Bronchial epithelial cell (primary cell): ENCODE measurements around the gene AKR1B1. TPM values are rescaled to one million over a fixed set of nuclear protein-coding genes. Genes with fewer than 3 reads are reported as not detected.

Experiments
- DNase-seq: peaks from one replicate; pipeline ENCODE4 v3.0.0-alpha.2; 2010; ENCODE audit warnings: low read depth
- FAIRE-seq: peaks from 2 replicates; lab custom pipeline; 2011; peaks lifted over from hg19 to GRCh38; lab: Jason Lieb, UNC
- H3K27me3 ChIP-seq: 2 replicates; pipeline ENCODE4 v1.5.1; 2011; ENCODE audit warnings: low read length; ENCODE audit not compliant: control insufficient read depth, insufficient read depth
- H3K36me3 ChIP-seq: 2 replicates; pipeline ENCODE4 v1.5.1; 2011; ENCODE audit warnings: low read length; ENCODE audit not compliant: control insufficient read depth, insufficient read depth
- H3K4me3 ChIP-seq: 2 replicates; pipeline ENCODE4 v1.5.1; 2011; ENCODE audit warnings: mild to moderate bottlenecking, low read depth, low read length, control low read depth
- total RNA-seq: library from RNA; depleted of rRNA; stranded (reverse); fragments of >200 nt; gene quantifications from 2 replicates; pipeline ENCODE4 v1.2.1, GENCODE V29; 2014
- TF ChIP-seq, protein P1 (sequence below): IDR thresholded peaks from 2 replicates; pipeline ENCODE4 v1.5.1; 2011; ENCODE audit warnings: mild to moderate bottlenecking, moderate library complexity, low read length, control low read depth, inconsistent platforms; ENCODE audit not compliant: insufficient read depth, severe bottlenecking

The AKR1B1 gene
- total RNA-seq, 1 donor from 2014 or later = 77.1 TPM

DNA sequence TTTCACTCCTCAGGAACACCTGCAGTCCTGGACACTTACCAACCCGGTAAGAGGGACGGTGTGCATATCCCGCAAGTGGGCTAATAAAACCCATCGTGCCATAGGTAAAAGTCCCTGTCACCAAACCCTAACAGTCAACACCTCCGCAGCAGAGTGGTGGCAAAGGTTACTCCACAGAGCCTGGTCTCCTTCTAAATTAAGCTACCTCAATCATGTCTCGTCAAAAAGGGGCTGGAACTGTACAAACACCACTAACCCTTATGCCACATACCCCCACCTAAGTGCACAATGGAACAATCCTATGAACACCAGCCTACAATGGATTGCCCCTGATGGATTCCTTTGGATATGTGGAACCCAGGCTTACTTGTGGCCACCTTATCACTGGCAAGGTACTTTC, 9.6 kb upstream of the AKR1B1 start:
- DNase-seq (no peak), FAIRE-seq (no peak)
- Histone ChIP-seq H3K4me3 (no peak overlapping the region), H3K36me3 (no peaks in the 10 kb centered on the region), H3K27me3 (no peaks in the 10 kb centered on the region)
- TF ChIP-seq, protein P1, sequence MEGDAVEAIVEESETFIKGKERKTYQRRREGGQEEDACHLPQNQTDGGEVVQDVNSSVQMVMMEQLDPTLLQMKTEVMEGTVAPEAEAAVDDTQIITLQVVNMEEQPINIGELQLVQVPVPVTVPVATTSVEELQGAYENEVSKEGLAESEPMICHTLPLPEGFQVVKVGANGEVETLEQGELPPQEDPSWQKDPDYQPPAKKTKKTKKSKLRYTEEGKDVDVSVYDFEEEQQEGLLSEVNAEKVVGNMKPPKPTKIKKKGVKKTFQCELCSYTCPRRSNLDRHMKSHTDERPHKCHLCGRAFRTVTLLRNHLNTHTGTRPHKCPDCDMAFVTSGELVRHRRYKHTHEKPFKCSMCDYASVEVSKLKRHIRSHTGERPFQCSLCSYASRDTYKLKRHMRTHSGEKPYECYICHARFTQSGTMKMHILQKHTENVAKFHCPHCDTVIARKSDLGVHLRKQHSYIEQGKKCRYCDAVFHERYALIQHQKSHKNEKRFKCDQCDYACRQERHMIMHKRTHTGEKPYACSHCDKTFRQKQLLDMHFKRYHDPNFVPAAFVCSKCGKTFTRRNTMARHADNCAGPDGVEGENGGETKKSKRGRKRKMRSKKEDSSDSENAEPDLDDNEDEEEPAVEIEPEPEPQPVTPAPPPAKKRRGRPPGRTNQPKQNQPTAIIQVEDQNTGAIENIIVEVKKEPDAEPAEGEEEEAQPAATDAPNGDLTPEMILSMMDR = no peak

DNA sequence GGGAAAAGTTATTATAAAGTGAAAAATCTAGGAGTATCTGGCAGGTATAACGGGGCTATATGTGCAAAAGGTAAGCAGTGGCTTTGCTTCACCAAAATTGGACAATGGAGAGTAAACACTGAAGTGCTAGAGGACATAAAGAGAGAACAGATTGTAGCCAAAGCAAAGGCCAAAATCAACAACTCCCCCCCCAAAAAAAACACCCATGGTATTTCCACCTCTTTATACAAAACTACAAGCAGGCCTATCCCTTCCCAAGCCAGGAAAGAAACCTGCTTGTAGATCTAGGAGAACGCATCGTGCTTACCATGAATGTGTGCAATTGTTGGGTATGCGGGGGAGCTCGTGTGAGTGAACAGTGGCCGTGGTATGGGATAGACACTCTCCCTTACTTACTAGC, 9.2 kb upstream of the AKR1B1 start:
- DNase-seq = no peak
- no peak overlapping the region for H3K4me3 ChIP-seq

DNA sequence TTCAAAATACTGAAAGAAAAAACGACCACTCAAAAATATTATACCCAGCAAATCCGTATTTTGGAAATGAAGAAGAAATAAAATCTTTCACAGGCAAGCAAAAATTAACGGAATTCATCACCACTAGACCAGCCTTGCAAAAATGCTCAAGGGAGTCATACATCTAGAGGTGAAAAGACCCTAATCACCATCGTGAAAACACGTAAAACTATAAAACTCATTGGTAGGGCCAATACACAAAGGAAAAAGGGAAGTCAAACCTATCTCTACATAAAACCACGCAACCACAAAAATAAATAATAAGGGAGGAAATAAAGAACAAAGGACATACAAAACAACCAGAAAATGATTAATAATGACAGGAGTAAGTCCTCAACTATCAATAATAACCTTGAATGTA, 6.6 kb upstream of the AKR1B1 start:
- H3K36me3 ChIP-seq = no peaks in the 10 kb centered on the region
- DNase-seq (no peak), FAIRE-seq (no peak)
- H3K4me3 ChIP-seq = no peak overlapping the region
- no peaks in the 10 kb centered on the region for H3K27me3 ChIP-seq
- TF ChIP-seq, protein P1 = no peak

More for the DNA sequence above, 9.2 kb upstream of the AKR1B1 start:
- no peaks in the 10 kb centered on the region for H3K36me3 ChIP-seq
- no peak for FAIRE-seq
- TF ChIP-seq, protein P1 = no peak
- H3K27me3 ChIP-seq = no peaks in the 10 kb centered on the region

DNA sequence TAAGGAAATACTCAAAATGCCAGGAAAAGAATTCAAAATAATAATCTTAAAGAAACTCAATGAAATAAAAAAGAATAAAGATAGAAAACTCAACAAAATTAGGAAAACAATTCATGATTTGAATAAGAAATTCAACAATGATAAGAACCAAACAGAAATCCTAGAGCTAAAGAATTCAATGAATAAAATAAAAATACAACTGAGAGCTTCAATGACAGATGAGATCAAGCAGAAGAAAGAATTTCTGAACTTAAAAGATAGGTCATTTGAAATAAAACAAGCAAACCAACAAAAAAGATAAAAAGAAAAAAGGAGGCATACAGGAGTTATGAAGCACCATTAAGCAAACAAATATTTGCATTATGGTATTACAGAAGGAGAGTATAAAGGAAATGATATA, 5.6 kb upstream of the AKR1B1 start:
- no peaks in the 10 kb centered on the region for H3K27me3 ChIP-seq
- FAIRE-seq = no peak
- TF ChIP-seq, protein P1 = no peak

DNA sequence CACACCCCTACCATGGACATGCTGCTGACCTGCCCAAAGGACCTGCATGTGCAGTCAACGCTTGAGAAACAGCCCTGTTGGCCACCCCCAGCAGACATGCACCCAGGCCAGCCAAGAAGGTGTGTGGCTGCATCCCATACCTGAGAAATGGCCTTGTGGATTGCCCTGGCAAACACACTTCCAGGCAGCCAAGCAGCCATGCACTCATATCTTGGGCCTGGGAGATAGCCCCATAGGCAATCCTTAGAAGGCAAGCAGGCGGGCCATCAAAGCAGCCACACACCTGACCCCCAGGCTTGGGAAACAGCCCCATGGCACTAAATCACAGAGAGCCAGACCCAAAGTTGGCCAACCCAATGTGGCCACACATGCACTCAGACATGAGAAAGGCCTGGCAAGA, 4.9 kb upstream of the AKR1B1 start:
- DNase-seq (no peak), FAIRE-seq (no peak)
- Histone ChIP-seq H3K4me3 (no peak overlapping the region), H3K36me3 (no peaks in the 10 kb centered on the region), H3K27me3 (no peaks in the 10 kb centered on the region)
- TF ChIP-seq, protein P1 = no peak

More for the DNA sequence above, 5.6 kb upstream of the AKR1B1 start:
- no peak for DNase-seq
- no peak overlapping the region for H3K4me3 ChIP-seq
- H3K36me3 ChIP-seq = no peaks in the 10 kb centered on the region

DNA sequence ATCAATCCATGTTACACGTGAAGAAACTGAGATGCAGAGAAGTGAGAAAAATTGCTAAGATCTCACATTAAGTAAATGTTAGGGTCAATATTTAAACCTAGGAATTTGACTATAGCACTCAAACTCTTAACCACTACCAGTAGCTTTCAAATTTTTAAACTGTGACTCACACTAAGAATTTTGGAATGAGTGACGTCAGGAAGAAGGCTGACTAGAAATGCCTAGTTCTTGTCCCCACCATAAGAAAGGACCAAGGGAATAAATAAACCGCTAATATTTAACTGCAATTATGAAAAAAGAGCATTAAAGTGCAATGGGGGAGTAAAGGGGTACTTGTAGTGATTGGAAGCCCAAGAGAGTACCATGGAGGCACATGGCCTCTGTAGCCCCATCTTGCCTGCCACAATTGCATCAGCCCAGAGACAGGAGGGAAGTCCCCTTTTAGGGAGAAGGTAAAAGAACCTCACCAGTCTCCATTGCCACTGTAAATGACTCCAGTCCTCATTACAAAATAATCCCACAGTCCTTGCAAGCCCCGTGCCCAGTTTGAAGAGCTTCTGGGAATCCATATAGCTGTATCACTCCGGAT, 3.5 kb upstream of the AKR1B1 start:
- Histone ChIP-seq H3K36me3 (no peaks in the 10 kb centered on the region), H3K4me3 (no peak overlapping the region), H3K27me3 (no peaks in the 10 kb centered on the region)
- TF ChIP-seq, protein P1 = no peak
- DNase-seq (peak; percentile 62), FAIRE-seq (no peak)
